GM18951 (cell line): ENCODE results near the gene PSMC5.

Experiments used
- POLR2A ChIP-seq: IDR thresholded peaks from 4 replicates; pipeline ENCODE4 v1.6.1; 2011; ENCODE audit warnings: mild to moderate bottlenecking; ENCODE audit not compliant: insufficient read length, insufficient read depth; ENCODE audit errors: extremely low read depth
- in situ Hi-C: fragments of 300-500 bp; cut with MboI; formaldehyde crosslinking; loops from one replicate; pipeline ENCODE4 v1.12.0; 2022; ENCODE audit warnings: low sequenced_read_pairs, mixed read lengths, inconsistent platforms; ENCODE audit not compliant: unreplicated experiment

The PSMC5 gene

GRCh38 chr17:63827801-63828221, 580 bp downstream of the PSMC5 start:
- TF ChIP-seq POLR2A, result no peak
- in situ Hi-C loops, result no loop called here

- TF ChIP-seq POLR2A, result no peak
- in situ Hi-C loops, result no loop called here
These were observed 1.7 kb downstream of the PSMC5 start for GRCh38 chr17:63828936-63829335.

- in situ Hi-C loops, result no loop called here
- TF ChIP-seq POLR2A, result no peak
These were observed 3.0 kb downstream of the PSMC5 start for GRCh38 chr17:63830278-63830677.

- no peak for TF ChIP-seq POLR2A
- in situ Hi-C loops, result no loop called here
These were observed 3.8 kb downstream of the PSMC5 start for GRCh38 chr17:63830904-63831491.

- in situ Hi-C loops, result no loop called here
- no peak for TF ChIP-seq POLR2A
These were observed 4.3 kb downstream of the PSMC5 start for GRCh38 chr17:63831505-63831904.

- TF ChIP-seq POLR2A, result no peak
- in situ Hi-C loops, result no loop called here
These were observed 4.8 kb downstream of the PSMC5 start for GRCh38 chr17:63832014-63832413.

GRCh38 chr17:63832455-63832854, 5.2 kb downstream of the PSMC5 start:
- TF ChIP-seq POLR2A, result no peak
- in situ Hi-C loops, result no loop called here

- peak; percentile 20 for TF ChIP-seq POLR2A
- in situ Hi-C loops, result no loop called here
These were observed 6.0 kb downstream of the PSMC5 start for GRCh38 chr17:63833026-63833740.

GRCh38 chr17:63833741-63834373, 6.6 kb downstream of the PSMC5 start:
- in situ Hi-C loops, result no loop called here
- TF ChIP-seq POLR2A, result peak; percentile 6

GRCh38 chr17:63834431-63835166, 7.4 kb downstream of the PSMC5 start:
- in situ Hi-C loops, result no loop called here
- no peak for TF ChIP-seq POLR2A

GRCh38 chr17:63835167-63835720, 8.0 kb downstream of the PSMC5 start:
- TF ChIP-seq POLR2A, result no peak
- in situ Hi-C loops, result no loop called here

GRCh38 chr17:63836811-63837210, 9.6 kb downstream of the PSMC5 start:
- in situ Hi-C loops, result no loop called here
- TF ChIP-seq POLR2A, result no peak

- no peak for TF ChIP-seq POLR2A
- in situ Hi-C loops, result no loop called here
These were observed 10.2 kb downstream of the PSMC5 start for GRCh38 chr17:63837480-63837879.

- TF ChIP-seq POLR2A, result no peak
- in situ Hi-C loops, result no loop called here
These were observed 10.8 kb downstream of the PSMC5 start for GRCh38 chr17:63837962-63838600.
